A549 (cell line): ENCODE measurements around the gene THADA. TPM values are rescaled to one million over a fixed set of nuclear protein-coding genes. Genes with fewer than 3 reads are reported as not detected.

Source experiments
- ATAC-seq, 2 experiments: fragments of 200-7000 bp in 1 of 2; fragments of >200 bp in 1 of 2; cut with Nextera tagmentation in 1 of 2; cut with Tn5 transposase in 1 of 2; 3 replicates each; pipeline versions ENCODE4 v1.8.0 to v1.9.1; 2018 to 2020; ENCODE audit warnings: mild to moderate bottlenecking in 1 of 2, moderate library complexity in 1 of 2
- CTCF ChIA-PET: fragments of 300-600 bp; sonication (Branson Sonifier 250); formaldehyde crosslinking; extraction: SDS; loops from one replicate; lab custom pipeline; 2021; ENCODE audit warnings: antibody characterized with exemption, inconsistent platforms; lab: Yijun Ruan, JAX
- POLR2A ChIA-PET: fragments of 350-600 bp; formaldehyde crosslinking; extraction: SDS; loops from one replicate; lab custom pipeline; 2021; ENCODE audit warnings: antibody characterized with exemption, inconsistent platforms; lab: Yijun Ruan, JAX
- DNase-seq, 2 experiments: peaks; one replicate each; pipeline versions ENCODE4 v3.0.0 to v3.0.0-alpha.2; 2011 to 2016; ENCODE audit warnings: low read depth in 1 of 2, low spot score in 1 of 2
- FAIRE-seq: peaks from 2 replicates; lab custom pipeline; 2011; peaks lifted over from hg19 to GRCh38; lab: Jason Lieb, UNC
- H3K27ac ChIP-seq, 2 experiments: fragments of >200 bp; sonication (Bioruptor Twin); formaldehyde crosslinking; 3 replicates each; pipeline ENCODE4 v1.5.1; 2016 to 2017
- H3K4me1 ChIP-seq: fragments of >200 bp; sonication (Bioruptor Twin); formaldehyde crosslinking; 3 replicates; pipeline ENCODE4 v1.6.1; 2016
- H3K4me2 ChIP-seq: fragments of >200 bp; sonication (Bioruptor Twin); formaldehyde crosslinking; 3 replicates; pipeline ENCODE4 v1.6.1; 2016
- H3K4me3 ChIP-seq: fragments of >200 bp; sonication (Bioruptor Twin); formaldehyde crosslinking; 3 replicates; pipeline ENCODE4 v1.5.1; 2016
- H3K9me3 ChIP-seq: fragments of >200 bp; sonication (Bioruptor Twin); formaldehyde crosslinking; 3 replicates; pipeline ENCODE4 v1.6.1; 2016
- CTCF ChIP-seq: fragments of >200 bp; sonication (Bioruptor Twin); formaldehyde crosslinking; IDR thresholded peaks from 3 replicates; pipeline ENCODE4 v1.5.1; 2016
- E2F6 ChIP-seq: IDR thresholded peaks from 2 replicates; pipeline ENCODE4 v1.6.1; 2012; ENCODE audit warnings: low read depth, borderline replicate concordance
- EHF ChIP-seq: fragments of 250-450 bp; sonication (Bioruptor Pico); IDR thresholded peaks from 2 replicates; pipeline ENCODE4 v1.5.0; 2020; ENCODE audit warnings: mild to moderate bottlenecking
- ELK1 ChIP-seq: fragments of 150-350 bp; IDR thresholded peaks from 2 replicates; pipeline ENCODE4 v1.6.1; 2014; ENCODE audit warnings: low read depth, mild to moderate bottlenecking, low read length
- FOSL2 ChIP-seq, 2 experiments: fragments of 450-650 bp in 1 of 2; fragments of >200 bp in 1 of 2; sonication (Bioruptor Twin) in 1 of 2; formaldehyde crosslinking; IDR thresholded peaks; 2 replicates each; pipeline versions ENCODE4 v1.5.0 to v1.6.1; 2016 to 2020; ENCODE audit warnings: mild to moderate bottlenecking in 1 of 2, moderate library complexity in 1 of 2
- FOXS1 ChIP-seq: fragments of 250-450 bp; sonication (Bioruptor Pico); IDR thresholded peaks from 2 replicates; pipeline ENCODE4 v1.5.0; 2020; ENCODE audit warnings: mild to moderate bottlenecking, moderate library complexity
- HEYL ChIP-seq: fragments of 250-450 bp; sonication (Bioruptor Pico); IDR thresholded peaks from 2 replicates; pipeline ENCODE4 v1.8.0; 2021; ENCODE audit warnings: mild to moderate bottlenecking, moderate library complexity
- HOXA7 ChIP-seq: fragments of 250-450 bp; sonication (Bioruptor Pico); IDR thresholded peaks from 2 replicates; pipeline ENCODE4 v1.5.0; 2020; ENCODE audit warnings: mild to moderate bottlenecking, moderate library complexity
- JUNB ChIP-seq: fragments of >200 bp; sonication (Bioruptor Twin); formaldehyde crosslinking; IDR thresholded peaks from 2 replicates; pipeline ENCODE4 v1.6.1; 2016
- KDM1A ChIP-seq: fragments of 200-600 bp; sonication (generic); IDR thresholded peaks from 2 replicates; pipeline ENCODE4 v1.6.1; 2016; ENCODE audit warnings: low read depth, mild to moderate bottlenecking
- KDM5A ChIP-seq: fragments of 200-600 bp; sonication (generic); IDR thresholded peaks from 2 replicates; pipeline ENCODE4 v1.6.1; 2016; ENCODE audit warnings: antibody characterized with exemption, mild to moderate bottlenecking
- MAFK ChIP-seq: fragments of 450-650 bp; IDR thresholded peaks from 2 replicates; pipeline ENCODE4 v1.6.1; 2014; ENCODE audit not compliant: partially characterized antibody
- MYC ChIP-seq: IDR thresholded peaks from 2 replicates; pipeline ENCODE4 v1.6.1; 2012; ENCODE audit warnings: mild to moderate bottlenecking, inconsistent platforms, low read length, improper control_type of control experiment, borderline replicate concordance
- POLR2A ChIP-seq: IDR thresholded peaks from 2 replicates; pipeline ENCODE4 v1.6.1; 2012; ENCODE audit warnings: mild to moderate bottlenecking, low read length
- RARB ChIP-seq: fragments of 250-450 bp; sonication (Bioruptor Pico); IDR thresholded peaks from 2 replicates; pipeline ENCODE4 v1.8.0; 2021; ENCODE audit warnings: mild to moderate bottlenecking, moderate library complexity
- RFX5 ChIP-seq: fragments of 450-650 bp; IDR thresholded peaks from 2 replicates; pipeline ENCODE4 v1.7.1; 2014; ENCODE audit warnings: antibody characterized with exemption, mild to moderate bottlenecking, moderate library complexity
- RNF2 ChIP-seq: fragments of 200-600 bp; sonication (generic); IDR thresholded peaks from 2 replicates; pipeline ENCODE4 v1.6.1; 2016; ENCODE audit warnings: low read depth, mild to moderate bottlenecking, antibody characterized with exemption, moderate library complexity, borderline replicate concordance
- USF2 ChIP-seq: fragments of 450-650 bp; IDR thresholded peaks from 2 replicates; pipeline ENCODE4 v1.6.1; 2014; ENCODE audit warnings: antibody characterized with exemption
- ZC3H11A ChIP-seq: fragments of 450-650 bp; IDR thresholded peaks from 2 replicates; pipeline ENCODE4 v1.6.1; 2014; ENCODE audit warnings: antibody characterized with exemption, mild to moderate bottlenecking
- ZNF302 ChIP-seq: fragments of 250-450 bp; sonication (Bioruptor Pico); IDR thresholded peaks from 2 replicates; pipeline ENCODE4 v1.9.0; 2021; ENCODE audit warnings: inconsistent platforms, mild to moderate bottlenecking, moderate library complexity
- ZSCAN20 ChIP-seq: fragments of 250-450 bp; sonication (Bioruptor Pico); IDR thresholded peaks from 2 replicates; pipeline ENCODE4 v1.8.0; 2022; ENCODE audit warnings: mild to moderate bottlenecking, moderate library complexity
- WGBS: methylation state at CpG from one replicate; pipeline ENCODE4 v1.1.6; 2017; ENCODE audit errors: missing lambda C conversion rate; 5-methylcytosine and 5-hydroxymethylcytosine counted together
- polyA plus RNA-seq, 4 experiments: library from polyadenylated mRNA; depleted of rRNA in 3 of 4; stranded (reverse); fragments of >200 nt; fragmentation: RNase III in 1 of 4; extraction: RNeasy Plus Mini Kit Qiagen cat#74134 plus additional on column Dnase treatment in 1 of 4; gene quantifications; 2 replicates in 3 of 4; 3 replicates in 1 of 4; pipeline ENCODE4 v1.2.3, GENCODE V29; 2011 to 2017

The THADA gene
- polyA plus RNA-seq, 2 of the 4 experiments (the other 2 are of a cell fraction) = 21.8 to 37.9 TPM

GRCh38 chr2:43518718-43519117 is 77.1 kb downstream of the THADA start:
- H3K4me2 ChIP-seq = no peak overlapping the region
- ATAC-seq (no peak), DNase-seq (no peak), FAIRE-seq (no peak)
- WGBS = 97% methylated on average over 2 of the region's 2 CpGs
- POLR2A ChIA-PET = no interaction called here
- no peak overlapping the region for H3K4me3 ChIP-seq
- no peaks in the 10 kb centered on the region for H3K9me3 ChIP-seq
- TF ChIP-seq ZNF302 (CRISPR knock-in tag) = no peak
- no peak for TF ChIP-seq MYC
- TF ChIP-seq E2F6 = no peak
- TF ChIP-seq FOXS1 (CRISPR knock-in tag) = no peak
- TF ChIP-seq ZC3H11A = no peak
- no peak for TF ChIP-seq POLR2A
- no peak for TF ChIP-seq HEYL
- TF ChIP-seq KDM5A = no peak
- CTCF ChIA-PET = interaction anchor here (0.9 to 3.4 kb wide), 5 partner anchors 23 to 571 kb away, joined by 3 to 8 read pairs (median 4); no protein-coding TSS in a partner anchor
- H3K4me1 ChIP-seq = peaks cover 15% of the 10 kb centered on the region
- H3K27ac ChIP-seq = no peak overlapping the region

- peaks cover 15% of the 10 kb centered on the region for H3K4me1 ChIP-seq
- POLR2A ChIA-PET = no interaction called here
These were observed 77.7 kb downstream of the THADA start for GRCh38 chr2:43518181-43518580.

More at GRCh38 chr2:43518181-43518580, 77.7 kb downstream of the THADA start:
- DNase-seq = no peak
- H3K9me3 ChIP-seq = no peaks in the 10 kb centered on the region
- WGBS = 91% methylated on average over 1 of the region's 1 CpG
- no peak overlapping the region for H3K4me3 ChIP-seq
- CTCF ChIA-PET = interaction anchor here (0.9 to 3.4 kb wide), 3 partner anchors 23 to 59 kb away, joined by 3 to 8 read pairs (median 7); no protein-coding TSS in a partner anchor
- no peak overlapping the region for H3K27ac ChIP-seq
- no peak for ATAC-seq
- FAIRE-seq = no peak
- H3K4me2 ChIP-seq = no peak overlapping the region
- TF ChIP-seq ELK1 = no peak
- no peak for TF ChIP-seq HOXA7 (CRISPR knock-in tag)
- TF ChIP-seq KDM1A = no peak
- TF ChIP-seq RARB = no peak
- TF ChIP-seq RNF2 = no peak
- no peak for TF ChIP-seq EHF (CRISPR knock-in tag)
- TF ChIP-seq USF2 = no peak
- TF ChIP-seq RFX5 = no peak
- no peak for TF ChIP-seq ZSCAN20
- TF ChIP-seq MAFK = no peak
- TF ChIP-seq CTCF = no peak
- TF ChIP-seq JUNB = no peak
- TF ChIP-seq FOSL2 (IDR thresholded peaks at IDR 0.05) = no peak
- TF ChIP-seq FOSL2 (CRISPR knock-in tag; IDR thresholded peaks at IDR 0.05) = no peak
- TF ChIP-seq KDM5A = no peak
